ENCODE measurements around the gene PTPN2. TPM values are rescaled to one million over a fixed set of nuclear protein-coding genes. Genes with fewer than 3 reads are reported as not detected.

Gene PTPN2
- total RNA-seq, 1 experiment from 2014 or later: 59.8 TPM

DNA sequence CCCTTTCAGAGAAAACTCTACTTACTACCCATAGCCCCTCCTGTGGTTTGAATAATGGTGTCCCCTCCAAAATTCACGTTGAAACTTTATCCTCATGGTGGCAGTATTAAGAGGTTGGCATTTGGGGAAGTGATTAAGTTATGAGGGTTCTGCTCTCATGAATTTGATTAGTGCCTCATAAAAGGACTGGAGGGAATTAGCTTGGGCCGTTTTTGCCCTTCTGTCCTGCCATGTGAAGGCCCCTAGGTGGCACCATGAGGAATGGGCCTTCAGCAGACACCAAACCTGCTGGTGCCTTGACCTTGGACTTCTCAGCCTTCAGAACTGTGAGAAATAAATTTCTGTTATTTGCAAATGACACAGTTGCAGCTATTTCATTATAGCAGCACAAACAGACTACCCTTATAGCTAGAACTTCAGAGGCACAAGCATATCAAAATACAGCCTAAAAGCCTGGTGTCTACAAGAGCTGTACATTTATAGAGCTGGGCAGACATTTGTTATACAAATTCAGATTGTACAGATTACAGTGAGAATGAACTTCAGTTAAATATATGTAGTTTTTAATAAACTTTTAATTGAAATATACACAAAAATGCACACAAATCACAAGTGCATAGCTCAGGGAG, 2.6 kb upstream of the PTPN2 start:
- ChIA-PET CTCF (interaction anchor here (1.1 to 1.2 kb wide), 2 partner anchors 48 kb away, joined by 4 to 5 read pairs; no protein-coding TSS in a partner anchor), POLR2A (ENCODE audit: unreplicated experiment) (interaction anchor here (0.5 kb wide), 1 partner anchor 143 kb away, joined by 3 read pairs; no protein-coding TSS in a partner anchor)
- no peaks in the 10 kb centered on the region for H3K36me3 ChIP-seq (ENCODE audit: low read depth, low read length)
- peaks cover 15% of the 10 kb centered on the region for H4K20me1 ChIP-seq (ENCODE audit: low read length)
- no peak overlapping the region for H2AFZ ChIP-seq (ENCODE audit: low read length)
- peaks cover 20% of the 10 kb centered on the region for H3K79me2 ChIP-seq (ENCODE audit: low read length)
- intact Hi-C loops (cut with micrococcal nuclease): no loop called here
- H3K9me2 ChIP-seq (replicated peaks; ENCODE audit: low read length): no peaks in the 10 kb centered on the region
- H3K27ac ChIP-seq (ENCODE audit: low read length): no peak overlapping the region
- no peak overlapping the region for H3K4me2 ChIP-seq (ENCODE audit: low read length)
- no peaks in the 10 kb centered on the region for H3K27me3 ChIP-seq (ENCODE audit: low read length)
- peaks cover 15% of the 10 kb centered on the region for H3K4me1 ChIP-seq (ENCODE audit: insufficient read depth, low read length)
- H3F3A ChIP-seq (ENCODE audit: low read length, unreplicated experiment): no peaks in the 10 kb centered on the region
- H3K9ac ChIP-seq (ENCODE audit: low read length): no peak overlapping the region
- ATAC-seq (no peak), DNase-seq (peak; percentile 52)
- TF ChIP-seq, protein P1, sequence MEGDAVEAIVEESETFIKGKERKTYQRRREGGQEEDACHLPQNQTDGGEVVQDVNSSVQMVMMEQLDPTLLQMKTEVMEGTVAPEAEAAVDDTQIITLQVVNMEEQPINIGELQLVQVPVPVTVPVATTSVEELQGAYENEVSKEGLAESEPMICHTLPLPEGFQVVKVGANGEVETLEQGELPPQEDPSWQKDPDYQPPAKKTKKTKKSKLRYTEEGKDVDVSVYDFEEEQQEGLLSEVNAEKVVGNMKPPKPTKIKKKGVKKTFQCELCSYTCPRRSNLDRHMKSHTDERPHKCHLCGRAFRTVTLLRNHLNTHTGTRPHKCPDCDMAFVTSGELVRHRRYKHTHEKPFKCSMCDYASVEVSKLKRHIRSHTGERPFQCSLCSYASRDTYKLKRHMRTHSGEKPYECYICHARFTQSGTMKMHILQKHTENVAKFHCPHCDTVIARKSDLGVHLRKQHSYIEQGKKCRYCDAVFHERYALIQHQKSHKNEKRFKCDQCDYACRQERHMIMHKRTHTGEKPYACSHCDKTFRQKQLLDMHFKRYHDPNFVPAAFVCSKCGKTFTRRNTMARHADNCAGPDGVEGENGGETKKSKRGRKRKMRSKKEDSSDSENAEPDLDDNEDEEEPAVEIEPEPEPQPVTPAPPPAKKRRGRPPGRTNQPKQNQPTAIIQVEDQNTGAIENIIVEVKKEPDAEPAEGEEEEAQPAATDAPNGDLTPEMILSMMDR (conservative IDR thresholded peaks at IDR 0.05; ENCODE audit: low read depth, low read length): peak; percentile 77
- TF ChIP-seq EZH2phosphoT487 (IDR thresholded peaks at IDR 0.05; ENCODE audit: borderline replicate concordance, low read length) (no peak), EZH2 (IDR thresholded peaks at IDR 0.05; ENCODE audit: low read length, unreplicated experiment) (no peak)
- H3K9me3 ChIP-seq (ENCODE audit: low read length): no peaks in the 10 kb centered on the region
- no peak overlapping the region for H3K4me3 ChIP-seq (ENCODE audit: low read length)
- BruUV-seq (replicated peaks): no TSS peak

DNA sequence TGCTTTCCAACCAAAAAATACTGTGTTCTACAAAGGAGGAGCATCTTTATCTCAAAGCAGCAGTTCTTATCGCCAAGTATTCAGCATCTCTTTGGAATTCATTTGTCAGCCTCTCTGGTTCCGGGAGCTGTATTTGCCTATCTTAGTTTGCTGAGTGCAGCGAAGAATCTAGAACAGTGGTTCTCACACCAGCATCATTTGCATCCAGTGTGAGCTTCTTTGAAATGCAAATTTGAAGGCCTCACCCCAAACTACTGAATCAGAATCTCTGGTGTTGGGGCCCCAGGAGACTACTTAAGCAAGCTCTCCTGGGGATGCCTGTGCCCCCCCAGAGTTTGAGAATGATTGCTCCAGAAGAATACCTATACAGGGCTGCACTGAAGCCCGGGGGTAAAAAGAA, 1.5 kb upstream of the PTPN2 start:
- ChIA-PET CTCF (interaction anchor here (0.6 kb wide), 1 partner anchor 59 kb away, joined by 3 read pairs; no protein-coding TSS in a partner anchor), POLR2A (ENCODE audit: unreplicated experiment) (interaction anchor here (0.7 kb wide), 2 partner anchors 63 to 106 kb away, joined by 4 to 5 read pairs; no protein-coding TSS in a partner anchor)

More for the DNA sequence above, 1.5 kb upstream of the PTPN2 start:
- Histone ChIP-seq H3K4me2 (ENCODE audit: low read length) (no peak overlapping the region; the same call in 1 of the 2 replicates), H3K36me3 (ENCODE audit: low read depth, low read length) (0 out of 2 replicates have a peak, but pooled peaks cover 2% of the 10 kb centered on the region), H3K4me3 (ENCODE audit: low read length) (no peak overlapping the region), H3K27ac (ENCODE audit: low read length) (no peak overlapping the region), H3K79me2 (ENCODE audit: low read length) (peaks cover 32% of the 10 kb centered on the region), H2AFZ (ENCODE audit: low read length) (no peak overlapping the region), H3K9ac (ENCODE audit: low read length) (no peak overlapping the region), H4K20me1 (ENCODE audit: low read length) (peaks cover 26% of the 10 kb centered on the region), H3K9me2 (replicated peaks; ENCODE audit: low read length) (no peaks in the 10 kb centered on the region), H3K9me3 (ENCODE audit: low read length) (no peaks in the 10 kb centered on the region), H3K27me3 (ENCODE audit: low read length) (no peaks in the 10 kb centered on the region), H3F3A (ENCODE audit: low read length, unreplicated experiment) (no peaks in the 10 kb centered on the region), H3K4me1 (ENCODE audit: insufficient read depth, low read length) (peaks cover 10% of the 10 kb centered on the region)
- ATAC-seq: no peak
- intact Hi-C loops (cut with micrococcal nuclease): no loop called here
- TF ChIP-seq EZH2 (IDR thresholded peaks at IDR 0.05; ENCODE audit: low read length, unreplicated experiment) (no peak), EZH2phosphoT487 (IDR thresholded peaks at IDR 0.05; ENCODE audit: borderline replicate concordance, low read length) (no peak)
- TF ChIP-seq, protein P1 (conservative IDR thresholded peaks at IDR 0.05; ENCODE audit: low read depth, low read length): no peak
- DNase-seq: no peak
- no TSS peak for BruUV-seq (replicated peaks)
